Inflammatory macrophage treated with lipopolysaccharide for 1 hour (primary cell): ENCODE measurements around the gene C17orf107.
A peak's percentile ranks its signal among the peaks of the same experiment; 100 is the strongest.
"Not testable (repeated sequence)": the region's sequence is repeated elsewhere in the genome, so short reads cannot be mapped to it uniquely, and the experiment has no call there.

Experiments
- DNase-seq, 2 donors: peaks; one replicate each; pipeline ENCODE4 v3.0.0-alpha.2; 2020 to 2022

C17orf107 gene

GRCh38 chr17:4899341-4900230, at the start of gene C17orf107:
Gene C17orf107 (plus strand): TSS chr17:4899536. CDS start chr17:4899763, 227 bp downstream.
- peak; percentile 96 to 99 for DNase-seq

GRCh38 chr17:4850246-4850645, 49.1 kb upstream of the C17orf107 start:
- no peak for DNase-seq

GRCh38 chr17:4851084-4851483, 48.3 kb upstream of the C17orf107 start:
- DNase-seq = peak; percentile 53 to 61

GRCh38 chr17:4852567-4853207, 46.6 kb upstream of the C17orf107 start:
- DNase-seq = no peak

- DNase-seq = no peak
These were observed 46.1 kb upstream of the C17orf107 start for GRCh38 chr17:4853208-4853671.

- DNase-seq = no peak
These were observed 45.1 kb upstream of the C17orf107 start for GRCh38 chr17:4854111-4854681.

- DNase-seq = no peak
These were observed 42.9 kb upstream of the C17orf107 start for GRCh38 chr17:4856271-4856936.

GRCh38 chr17:4856937-4857314, 42.4 kb upstream of the C17orf107 start:
- DNase-seq = no peak

- DNase-seq = not testable (repeated sequence)
These were observed 42.0 kb upstream of the C17orf107 start for GRCh38 chr17:4857347-4857746.

GRCh38 chr17:4858068-4858881, 41.1 kb upstream of the C17orf107 start:
- DNase-seq = peak; percentile 65 to 70

- DNase-seq = no peak
These were observed 40.5 kb upstream of the C17orf107 start for GRCh38 chr17:4858882-4859260.

- no peak for DNase-seq
These were observed 39.3 kb upstream of the C17orf107 start for GRCh38 chr17:4859816-4860625.

GRCh38 chr17:4860651-4861050, 38.7 kb upstream of the C17orf107 start:
- no peak for DNase-seq

- DNase-seq = no peak
These were observed 38.3 kb upstream of the C17orf107 start for GRCh38 chr17:4861052-4861451.

- no peak for DNase-seq
These were observed 36.6 kb upstream of the C17orf107 start for GRCh38 chr17:4862720-4863119.

GRCh38 chr17:4863321-4863720, 36.0 kb upstream of the C17orf107 start:
- peak; percentile 62 to 70 for DNase-seq

- not testable (repeated sequence) for DNase-seq
These were observed 31.8 kb upstream of the C17orf107 start for GRCh38 chr17:4867535-4867934.

- peak; percentile 56 to 57 for DNase-seq
These were observed 30.0 kb upstream of the C17orf107 start for GRCh38 chr17:4869058-4869998.

- peak; percentile 49 to 74 for DNase-seq
These were observed 28.5 kb upstream of the C17orf107 start for GRCh38 chr17:4870855-4871254.

GRCh38 chr17:4872786-4873185, 26.6 kb upstream of the C17orf107 start:
- DNase-seq = peak; percentile 84 to 96
